HFFc6 (cell line): ENCODE measurements around the gene PAN3. TPM values are rescaled to one million over a fixed set of nuclear protein-coding genes. Genes with fewer than 3 reads are reported as not detected.

Source experiments
- DNase-seq: peaks from one replicate; pipeline ENCODE4 v3.0.0-alpha.2; 2018
- H3K27ac Mint-ChIP-seq: 2 replicates; pipeline ENCODE4 v1.8.0; 2020; ENCODE audit warnings: mild to moderate bottlenecking, mixed read lengths
- H3K27me3 Mint-ChIP-seq: 2 replicates; pipeline ENCODE4 v1.8.0; 2021; ENCODE audit warnings: mild to moderate bottlenecking, moderate library complexity, mixed read lengths; ENCODE audit not compliant: insufficient read depth
- H3K36me3 Mint-ChIP-seq: 2 replicates; pipeline ENCODE4 v1.8.0; 2021; ENCODE audit warnings: low read depth, mixed read lengths
- H3K4me1 Mint-ChIP-seq: 2 replicates; pipeline ENCODE4 v1.8.0; 2020; ENCODE audit warnings: low read depth, mixed read lengths
- H3K4me3 Mint-ChIP-seq: 2 replicates; pipeline ENCODE4 v1.8.0; 2020; ENCODE audit warnings: mild to moderate bottlenecking, moderate library complexity, mixed read lengths
- H3K9me3 Mint-ChIP-seq: 2 replicates; pipeline ENCODE4 v1.8.0; 2020; ENCODE audit warnings: mild to moderate bottlenecking, mixed read lengths
- total RNA-seq, 6 experiments: library from RNA; stranded (reverse); fragmentation: NEBNext Ultra II Directional; extraction: Animal tissue kit (Norgen Biotek cat#: 25700); gene quantifications; 2 replicates in 1 of 6; 3 replicates in 5 of 6; pipeline ENCODE4 v1.2.3, GENCODE V29; 2021
- TF ChIP-seq, protein P1 (sequence below): fragments of 200-600 bp; sonication (generic); IDR thresholded peaks from 2 replicates; pipeline ENCODE4 v1.5.0; 2021; ENCODE audit warnings: antibody characterized with exemption, mild to moderate bottlenecking

PAN3 gene
- total RNA-seq, 6 experiments from 2014 or later = 16.9 to 20.2 (median 18.0) TPM

DNA sequence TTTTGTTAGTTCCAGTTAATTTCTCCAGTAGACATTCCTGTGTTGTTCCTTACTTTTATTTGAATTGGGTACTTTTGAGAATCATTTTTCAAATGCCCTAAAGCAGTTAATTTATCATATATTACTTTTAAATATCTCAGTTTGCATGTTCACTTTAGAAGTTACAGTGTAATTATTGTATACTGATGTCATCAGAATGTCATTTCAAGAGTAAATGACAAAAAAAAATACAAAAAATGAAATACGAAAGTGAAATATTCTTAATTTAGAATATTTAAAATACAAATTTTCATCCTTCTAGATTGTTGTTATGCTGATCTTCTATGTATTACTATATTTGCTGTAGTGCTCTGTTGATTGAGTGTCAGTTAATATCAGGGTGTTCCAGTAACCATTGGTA is 114.2 kb downstream of the PAN3 start:
- H3K4me1 Mint-ChIP-seq = peaks cover 9% of the 10 kb centered on the region
- H3K27me3 Mint-ChIP-seq = no peaks in the 10 kb centered on the region; the same call in 1 of the 2 replicates
- H3K4me3 Mint-ChIP-seq = no peak overlapping the region
- H3K9me3 Mint-ChIP-seq = no peaks in the 10 kb centered on the region
- H3K27ac Mint-ChIP-seq = no peak overlapping the region
- DNase-seq = no peak
- peaks cover 35% of the 10 kb centered on the region for H3K36me3 Mint-ChIP-seq
- TF ChIP-seq, protein P1, sequence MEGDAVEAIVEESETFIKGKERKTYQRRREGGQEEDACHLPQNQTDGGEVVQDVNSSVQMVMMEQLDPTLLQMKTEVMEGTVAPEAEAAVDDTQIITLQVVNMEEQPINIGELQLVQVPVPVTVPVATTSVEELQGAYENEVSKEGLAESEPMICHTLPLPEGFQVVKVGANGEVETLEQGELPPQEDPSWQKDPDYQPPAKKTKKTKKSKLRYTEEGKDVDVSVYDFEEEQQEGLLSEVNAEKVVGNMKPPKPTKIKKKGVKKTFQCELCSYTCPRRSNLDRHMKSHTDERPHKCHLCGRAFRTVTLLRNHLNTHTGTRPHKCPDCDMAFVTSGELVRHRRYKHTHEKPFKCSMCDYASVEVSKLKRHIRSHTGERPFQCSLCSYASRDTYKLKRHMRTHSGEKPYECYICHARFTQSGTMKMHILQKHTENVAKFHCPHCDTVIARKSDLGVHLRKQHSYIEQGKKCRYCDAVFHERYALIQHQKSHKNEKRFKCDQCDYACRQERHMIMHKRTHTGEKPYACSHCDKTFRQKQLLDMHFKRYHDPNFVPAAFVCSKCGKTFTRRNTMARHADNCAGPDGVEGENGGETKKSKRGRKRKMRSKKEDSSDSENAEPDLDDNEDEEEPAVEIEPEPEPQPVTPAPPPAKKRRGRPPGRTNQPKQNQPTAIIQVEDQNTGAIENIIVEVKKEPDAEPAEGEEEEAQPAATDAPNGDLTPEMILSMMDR = no peak

DNA sequence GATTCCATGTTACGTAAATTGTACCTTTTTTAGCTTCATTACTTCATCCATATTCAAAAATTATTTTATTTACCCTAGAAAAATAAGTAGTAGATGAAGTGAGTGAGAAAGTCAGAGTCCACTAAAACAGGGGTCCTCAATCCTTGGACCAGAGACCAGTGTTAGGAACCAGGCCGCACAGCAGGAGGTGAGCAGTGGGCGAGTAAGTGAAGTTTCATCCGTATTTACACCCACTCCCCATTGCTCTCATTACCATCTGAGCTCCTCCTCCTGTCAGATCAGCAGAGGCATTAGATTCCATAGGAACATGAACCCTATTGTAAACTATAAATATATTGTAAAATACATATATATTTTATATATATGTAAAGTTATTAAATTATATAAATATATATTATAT is 119.0 kb downstream of the PAN3 start:
- no peaks in the 10 kb centered on the region for H3K4me1 Mint-ChIP-seq
- H3K36me3 Mint-ChIP-seq = peaks cover 14% of the 10 kb centered on the region
- H3K27ac Mint-ChIP-seq = no peak overlapping the region
- no peaks in the 10 kb centered on the region for H3K27me3 Mint-ChIP-seq
- H3K4me3 Mint-ChIP-seq = no peak overlapping the region
- H3K9me3 Mint-ChIP-seq = no peaks in the 10 kb centered on the region
- no peak for DNase-seq
- TF ChIP-seq, protein P1 = no peak

- DNase-seq = no peak
- H3K9me3 Mint-ChIP-seq = no peaks in the 10 kb centered on the region
- no peaks in the 10 kb centered on the region for H3K27me3 Mint-ChIP-seq
- H3K4me3 Mint-ChIP-seq = no peak overlapping the region
- H3K27ac Mint-ChIP-seq = no peak overlapping the region
- no peaks in the 10 kb centered on the region for H3K4me1 Mint-ChIP-seq
- H3K36me3 Mint-ChIP-seq = peaks cover 23% of the 10 kb centered on the region
- TF ChIP-seq, protein P1 = no peak
Observed at GRCh38 chr13:28258417-28258816, 120.1 kb downstream of the PAN3 start.

GRCh38 chr13:28267497-28267896 is 129.2 kb downstream of the PAN3 start:
- Mint-ChIP-seq H3K4me1 (no peaks in the 10 kb centered on the region), H3K36me3 (peaks cover 15% of the 10 kb centered on the region), H3K27ac (no peak overlapping the region), H3K4me3 (no peak overlapping the region), H3K9me3 (no peaks in the 10 kb centered on the region), H3K27me3 (no peaks in the 10 kb centered on the region)
- DNase-seq = no peak
- TF ChIP-seq, protein P1 = no peak

DNA sequence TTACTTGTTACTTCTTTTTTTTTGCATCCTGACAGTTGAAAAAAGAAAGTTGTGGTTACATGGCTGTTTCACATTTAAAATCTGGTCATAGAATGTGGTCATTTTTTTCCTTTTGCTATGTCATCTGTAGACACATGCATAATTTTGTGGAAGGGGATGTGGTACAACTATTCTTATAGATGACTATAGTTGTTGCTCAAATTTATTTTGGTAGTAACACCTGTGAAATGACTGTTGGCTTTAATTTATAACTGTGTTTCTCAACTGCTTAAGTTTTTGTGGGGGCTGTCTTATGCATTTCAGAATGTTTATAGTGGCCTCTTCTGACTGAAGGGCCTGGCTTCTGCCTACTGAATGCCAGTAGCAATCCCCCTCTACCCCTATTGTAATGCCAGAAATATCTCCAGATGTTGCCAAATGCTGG is 130.5 kb downstream of the PAN3 start:
- no peak for DNase-seq
- H3K4me3 Mint-ChIP-seq = no peak overlapping the region
- TF ChIP-seq, protein P1 = no peak
- no peaks in the 10 kb centered on the region for H3K9me3 Mint-ChIP-seq
- peaks cover under 1% of the 10 kb centered on the region; the same call in 1 of the 2 replicates for H3K4me1 Mint-ChIP-seq
- H3K27me3 Mint-ChIP-seq = no peaks in the 10 kb centered on the region
- no peak overlapping the region; the same call in 1 of the 2 replicates for H3K27ac Mint-ChIP-seq
- peaks cover 8% of the 10 kb centered on the region for H3K36me3 Mint-ChIP-seq
